PFSK-1 (cell line): ENCODE data around the gene BAAT.

ENCODE experiments used
- POLR2AphosphoS5 ChIP-seq: IDR thresholded peaks from 2 replicates; pipeline ENCODE4 v1.6.1; 2012; ENCODE audit warnings: low read depth, mild to moderate bottlenecking, control low read depth, low read length, moderate library complexity
- REST ChIP-seq, 2 experiments: IDR thresholded peaks; 2 replicates each; pipeline versions ENCODE4 v1.6.1 to v1.8.0; 2011 to 2012; ENCODE audit warnings: low read depth in 2 of 2, low read length in 2 of 2, control low read depth in 1 of 2, inconsistent platforms in 1 of 2, mild to moderate bottlenecking in 1 of 2, moderate library complexity in 1 of 2; ENCODE audit not compliant: insufficient read depth in 1 of 2

DNA sequence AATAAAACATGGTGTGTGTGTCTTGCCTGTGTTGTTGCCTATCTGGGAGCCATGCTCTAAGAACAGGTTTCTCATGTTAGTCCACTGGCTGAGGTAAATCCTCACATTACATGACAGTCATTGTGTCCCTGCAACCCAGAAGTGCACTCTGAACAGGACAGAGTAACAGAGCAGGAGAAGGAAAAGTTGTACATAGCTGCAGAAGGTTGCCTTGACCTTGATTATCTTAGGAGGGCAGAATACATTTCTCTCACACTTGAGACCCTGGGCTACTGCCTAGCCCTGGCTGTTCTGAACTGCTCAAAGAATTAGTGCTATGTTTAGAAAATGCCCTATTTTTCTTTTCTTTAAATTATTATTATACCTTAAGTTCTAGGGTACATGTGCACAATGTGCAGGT lies 30.8 kb upstream of the BAAT start:
- TF ChIP-seq POLR2AphosphoS5 = no peak
- TF ChIP-seq REST (IDR thresholded peaks at IDR 0.05; ENCODE audit: insufficient read depth in 1 of 2, low read depth in 2 of 2, low read length in 2 of 2) = no peak
